ENCODE measurements around the gene PPP1R37.

Gene PPP1R37

GRCh38 chr19:45125360-45125759 is 32.4 kb downstream of the PPP1R37 start:
- TF ChIP-seq CTCF (conservative IDR thresholded peaks at IDR 0.05; ENCODE audit: low read depth, low read length) = no peak
- Histone ChIP-seq H3K4me3 (IDR thresholded peaks at IDR 0.05; ENCODE audit: insufficient read depth, low read depth, low read length) (no peak overlapping the region), H3K36me3 (ENCODE audit: insufficient read depth) (no peaks in the 10 kb centered on the region), H3K4me2 (no peak overlapping the region), H4K20me1 (ENCODE audit: insufficient read depth) (no peaks in the 10 kb centered on the region), H3K4me1 (ENCODE audit: low read depth, poor library complexity, severe bottlenecking) (peaks cover 64% of the 10 kb centered on the region), H2AFZ (ENCODE audit: low read depth) (no peak overlapping the region), H3K27me3 (ENCODE audit: insufficient read depth, low read depth) (no peaks in the 10 kb centered on the region), H3K79me2 (ENCODE audit: insufficient read depth, low read depth) (peaks cover 80% of the 10 kb centered on the region), H3K27ac (no peak overlapping the region), H3K9ac (no peak overlapping the region)

- no peaks in the 10 kb centered on the region for H3K27me3 ChIP-seq (ENCODE audit: insufficient read depth, low read depth)
- no peaks in the 10 kb centered on the region for H3K36me3 ChIP-seq (ENCODE audit: insufficient read depth)
- no peak overlapping the region for H3K4me3 ChIP-seq (IDR thresholded peaks at IDR 0.05; ENCODE audit: insufficient read depth, low read depth, low read length)
- H3K79me2 ChIP-seq (ENCODE audit: insufficient read depth, low read depth) = peaks cover 78% of the 10 kb centered on the region
- peak; percentile 83 for TF ChIP-seq CTCF (conservative IDR thresholded peaks at IDR 0.05; ENCODE audit: low read depth, low read length)
- no peaks in the 10 kb centered on the region for H4K20me1 ChIP-seq (ENCODE audit: insufficient read depth)
- H3K4me1 ChIP-seq (ENCODE audit: low read depth, poor library complexity, severe bottlenecking) = peaks cover 64% of the 10 kb centered on the region
- H3K27ac ChIP-seq = no peak overlapping the region
- H3K4me2 ChIP-seq = no peak overlapping the region
- H2AFZ ChIP-seq (ENCODE audit: low read depth) = no peak overlapping the region
- no peak overlapping the region for H3K9ac ChIP-seq
Measured at GRCh38 chr19:45125975-45126493, 33.1 kb downstream of the PPP1R37 start.

DNA sequence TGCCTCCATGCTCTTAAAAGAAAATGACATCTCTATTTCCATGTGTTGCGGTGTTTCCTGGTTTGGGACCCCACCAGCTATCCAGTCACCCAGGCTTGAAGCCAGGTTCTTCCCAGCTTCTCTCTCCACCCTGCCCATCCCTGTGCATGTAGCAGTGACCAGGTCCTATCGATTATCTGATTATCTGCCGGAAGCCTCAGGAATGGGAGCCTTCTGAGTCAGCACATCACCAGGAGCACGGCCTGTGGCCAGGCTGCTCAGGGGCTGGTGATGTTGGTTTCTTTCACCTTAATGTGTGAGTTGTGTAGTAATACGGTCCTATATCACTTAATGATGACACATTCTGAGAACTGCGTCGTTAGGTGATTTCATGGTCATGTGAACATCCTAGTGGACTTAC is 33.7 kb downstream of the PPP1R37 start:
- H3K79me2 ChIP-seq (ENCODE audit: insufficient read depth, low read depth) = peaks cover 76% of the 10 kb centered on the region
- H3K36me3 ChIP-seq (ENCODE audit: insufficient read depth) = no peaks in the 10 kb centered on the region
- H3K9ac ChIP-seq = no peak overlapping the region
- no peak for TF ChIP-seq CTCF (conservative IDR thresholded peaks at IDR 0.05; ENCODE audit: low read depth, low read length)
- no peaks in the 10 kb centered on the region for H3K27me3 ChIP-seq (ENCODE audit: insufficient read depth, low read depth)
- no peak overlapping the region for H2AFZ ChIP-seq (ENCODE audit: low read depth)
- no peaks in the 10 kb centered on the region for H4K20me1 ChIP-seq (ENCODE audit: insufficient read depth)
- H3K27ac ChIP-seq = no peak overlapping the region
- H3K4me1 ChIP-seq (ENCODE audit: low read depth, poor library complexity, severe bottlenecking) = peaks cover 64% of the 10 kb centered on the region
- no peak overlapping the region for H3K4me3 ChIP-seq (IDR thresholded peaks at IDR 0.05; ENCODE audit: insufficient read depth, low read depth, low read length)
- H3K4me2 ChIP-seq = no peak overlapping the region

- Histone ChIP-seq H3K4me2 (no peak overlapping the region), H3K4me3 (IDR thresholded peaks at IDR 0.05; ENCODE audit: insufficient read depth, low read depth, low read length) (no peak overlapping the region), H2AFZ (ENCODE audit: low read depth) (no peak overlapping the region), H3K79me2 (ENCODE audit: insufficient read depth, low read depth) (peaks cover 78% of the 10 kb centered on the region), H3K4me1 (ENCODE audit: low read depth, poor library complexity, severe bottlenecking) (peaks cover 66% of the 10 kb centered on the region), H3K27ac (no peak overlapping the region), H3K9ac (no peak overlapping the region), H3K36me3 (ENCODE audit: insufficient read depth) (no peaks in the 10 kb centered on the region), H3K27me3 (ENCODE audit: insufficient read depth, low read depth) (no peaks in the 10 kb centered on the region), H4K20me1 (ENCODE audit: insufficient read depth) (no peaks in the 10 kb centered on the region)
- no peak for TF ChIP-seq CTCF (conservative IDR thresholded peaks at IDR 0.05; ENCODE audit: low read depth, low read length)
Measured at GRCh38 chr19:45128146-45128545, 35.2 kb downstream of the PPP1R37 start.

All from KMS-11 (cell line).